HepG2 (cell line): ENCODE data around the gene LHFPL2.

Source experiments
- BHLHE40 ChIP-seq: IDR thresholded peaks from 2 replicates; pipeline ENCODE4 v1.6.1; 2011; ENCODE audit warnings: low read length, improper control_type of control experiment
- HMG20B ChIP-seq: conservative IDR thresholded peaks from 2 replicates; pipeline ENCODE4 v1.6.1; 2016; ENCODE audit warnings: missing genetic modification reagents, missing compliant biosample characterization
- HNF4G ChIP-seq, 2 experiments: sonication (generic) in 1 of 2; formaldehyde crosslinking in 1 of 2; IDR thresholded peaks; 2 replicates each; pipeline versions ENCODE4 v1.4.0 to v1.6.1; 2011 to 2020; ENCODE audit warnings: borderline replicate concordance in 2 of 2, low read depth in 2 of 2, mild to moderate bottlenecking in 2 of 2, low read length in 1 of 2, missing genetic modification reagents in 1 of 2, moderate library complexity in 1 of 2
- MAFG ChIP-seq: sonication (generic); formaldehyde crosslinking; IDR thresholded peaks from 2 replicates; pipeline ENCODE4 v1.5.1; 2020; ENCODE audit warnings: mild to moderate bottlenecking, missing genetic modification reagents
- TAF1 ChIP-seq: sonication (generic); formaldehyde crosslinking; IDR thresholded peaks from 2 replicates; pipeline ENCODE4 v1.4.0; 2020; ENCODE audit warnings: missing genetic modification reagents
- ZNF232 ChIP-seq: sonication (generic); formaldehyde crosslinking; IDR thresholded peaks from 2 replicates; pipeline ENCODE4 v1.4.0; 2020; ENCODE audit warnings: missing genetic modification reagents, borderline replicate concordance
- ZNF256 ChIP-seq: sonication (generic); formaldehyde crosslinking; conservative IDR thresholded peaks from 2 replicates; pipeline ENCODE4 v1.4.0; 2020; ENCODE audit warnings: missing genetic modification reagents
- ZSCAN20 ChIP-seq: sonication (generic); formaldehyde crosslinking; IDR thresholded peaks from 2 replicates; pipeline ENCODE4 v1.4.0; 2020; ENCODE audit warnings: missing genetic modification reagents, mild to moderate bottlenecking, borderline replicate concordance
- TF ChIP-seq, protein P1 (sequence below): IDR thresholded peaks from 2 replicates; pipeline ENCODE4 v1.6.1; 2012; ENCODE audit warnings: inconsistent platforms
- TF ChIP-seq, protein P2 (sequence below), 2 experiments: sonication (generic) in 1 of 2; formaldehyde crosslinking in 1 of 2; IDR thresholded peaks; 2 replicates each; pipeline versions ENCODE4 v1.5.1 to v1.6.1; 2011 to 2020; ENCODE audit warnings: borderline replicate concordance in 1 of 2, low read depth in 1 of 2, low read length in 1 of 2, mild to moderate bottlenecking in 1 of 2, missing genetic modification reagents in 1 of 2, moderate library complexity in 1 of 2
- TF ChIP-seq, protein P3 (sequence below): IDR thresholded peaks from 2 replicates; pipeline ENCODE4 v1.6.1; 2016; ENCODE audit warnings: missing genetic modification reagents, missing compliant biosample characterization
- TF ChIP-seq, protein P4 (sequence below): sonication (generic); formaldehyde crosslinking; IDR thresholded peaks from 2 replicates; pipeline ENCODE4 v1.5.0; 2020; ENCODE audit warnings: missing genetic modification reagents
- TF ChIP-seq, protein P5 (sequence below): sonication (generic); formaldehyde crosslinking; IDR thresholded peaks from one replicate; pipeline ENCODE4 v1.5.1; 2020; ENCODE audit warnings: mild to moderate bottlenecking, missing genetic modification reagents; ENCODE audit errors: not compliant biosample characterization
- TF ChIP-seq, protein P6 (sequence below): sonication (generic); formaldehyde crosslinking; IDR thresholded peaks from 2 replicates; pipeline ENCODE4 v1.8.1; 2023; ENCODE audit warnings: missing genetic modification reagents, mild to moderate bottlenecking, borderline replicate concordance

DNA sequence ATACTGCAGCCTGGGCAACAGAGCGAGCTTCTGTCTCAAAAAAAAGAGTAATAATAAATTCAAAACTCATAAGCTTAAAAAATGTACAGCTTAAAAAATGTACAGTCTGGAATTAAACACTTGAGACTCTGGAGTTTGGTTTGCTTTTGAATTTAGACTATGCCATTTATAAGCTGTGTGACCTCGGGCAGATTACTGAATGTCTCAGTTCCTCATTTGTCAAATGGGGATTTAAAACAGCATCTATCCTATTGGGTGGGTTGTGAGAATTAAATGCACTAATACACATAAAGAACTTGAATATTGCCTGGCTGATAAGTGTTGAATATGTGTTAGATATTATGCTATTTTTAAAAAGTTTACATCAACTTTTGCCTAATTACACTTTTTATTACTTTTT is 189.7 kb downstream of the LHFPL2 start:
- TF ChIP-seq, protein P1, sequence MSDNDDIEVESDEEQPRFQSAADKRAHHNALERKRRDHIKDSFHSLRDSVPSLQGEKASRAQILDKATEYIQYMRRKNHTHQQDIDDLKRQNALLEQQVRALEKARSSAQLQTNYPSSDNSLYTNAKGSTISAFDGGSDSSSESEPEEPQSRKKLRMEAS: no peak
- TF ChIP-seq BHLHE40 (no peak), HMG20B (CRISPR knock-in tag) (no peak), TAF1 (CRISPR knock-in tag) (no peak), HNF4G (IDR thresholded peaks at IDR 0.05; ENCODE audit: borderline replicate concordance, low read depth, low read length) (no peak), HNF4G (CRISPR knock-in tag; IDR thresholded peaks at IDR 0.05; ENCODE audit: borderline replicate concordance, low read depth) (no peak), ZNF256 (CRISPR knock-in tag) (no peak), ZNF232 (CRISPR knock-in tag) (no peak), MAFG (CRISPR knock-in tag) (no peak), ZSCAN20 (no peak)
- TF ChIP-seq, protein P2, sequence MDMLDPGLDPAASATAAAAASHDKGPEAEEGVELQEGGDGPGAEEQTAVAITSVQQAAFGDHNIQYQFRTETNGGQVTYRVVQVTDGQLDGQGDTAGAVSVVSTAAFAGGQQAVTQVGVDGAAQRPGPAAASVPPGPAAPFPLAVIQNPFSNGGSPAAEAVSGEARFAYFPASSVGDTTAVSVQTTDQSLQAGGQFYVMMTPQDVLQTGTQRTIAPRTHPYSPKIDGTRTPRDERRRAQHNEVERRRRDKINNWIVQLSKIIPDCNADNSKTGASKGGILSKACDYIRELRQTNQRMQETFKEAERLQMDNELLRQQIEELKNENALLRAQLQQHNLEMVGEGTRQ (IDR thresholded peaks at IDR 0.05; ENCODE audit: low read depth, low read length): no peak
- TF ChIP-seq, protein P2 (CRISPR knock-in tag; IDR thresholded peaks at IDR 0.05; ENCODE audit: borderline replicate concordance): no peak
- TF ChIP-seq, protein P3, sequence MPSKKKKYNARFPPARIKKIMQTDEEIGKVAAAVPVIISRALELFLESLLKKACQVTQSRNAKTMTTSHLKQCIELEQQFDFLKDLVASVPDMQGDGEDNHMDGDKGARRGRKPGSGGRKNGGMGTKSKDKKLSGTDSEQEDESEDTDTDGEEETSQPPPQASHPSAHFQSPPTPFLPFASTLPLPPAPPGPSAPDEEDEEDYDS: no peak
- TF ChIP-seq, protein P4, sequence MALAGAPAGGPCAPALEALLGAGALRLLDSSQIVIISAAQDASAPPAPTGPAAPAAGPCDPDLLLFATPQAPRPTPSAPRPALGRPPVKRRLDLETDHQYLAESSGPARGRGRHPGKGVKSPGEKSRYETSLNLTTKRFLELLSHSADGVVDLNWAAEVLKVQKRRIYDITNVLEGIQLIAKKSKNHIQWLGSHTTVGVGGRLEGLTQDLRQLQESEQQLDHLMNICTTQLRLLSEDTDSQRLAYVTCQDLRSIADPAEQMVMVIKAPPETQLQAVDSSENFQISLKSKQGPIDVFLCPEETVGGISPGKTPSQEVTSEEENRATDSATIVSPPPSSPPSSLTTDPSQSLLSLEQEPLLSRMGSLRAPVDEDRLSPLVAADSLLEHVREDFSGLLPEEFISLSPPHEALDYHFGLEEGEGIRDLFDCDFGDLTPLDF: no peak
- TF ChIP-seq, protein P5, sequence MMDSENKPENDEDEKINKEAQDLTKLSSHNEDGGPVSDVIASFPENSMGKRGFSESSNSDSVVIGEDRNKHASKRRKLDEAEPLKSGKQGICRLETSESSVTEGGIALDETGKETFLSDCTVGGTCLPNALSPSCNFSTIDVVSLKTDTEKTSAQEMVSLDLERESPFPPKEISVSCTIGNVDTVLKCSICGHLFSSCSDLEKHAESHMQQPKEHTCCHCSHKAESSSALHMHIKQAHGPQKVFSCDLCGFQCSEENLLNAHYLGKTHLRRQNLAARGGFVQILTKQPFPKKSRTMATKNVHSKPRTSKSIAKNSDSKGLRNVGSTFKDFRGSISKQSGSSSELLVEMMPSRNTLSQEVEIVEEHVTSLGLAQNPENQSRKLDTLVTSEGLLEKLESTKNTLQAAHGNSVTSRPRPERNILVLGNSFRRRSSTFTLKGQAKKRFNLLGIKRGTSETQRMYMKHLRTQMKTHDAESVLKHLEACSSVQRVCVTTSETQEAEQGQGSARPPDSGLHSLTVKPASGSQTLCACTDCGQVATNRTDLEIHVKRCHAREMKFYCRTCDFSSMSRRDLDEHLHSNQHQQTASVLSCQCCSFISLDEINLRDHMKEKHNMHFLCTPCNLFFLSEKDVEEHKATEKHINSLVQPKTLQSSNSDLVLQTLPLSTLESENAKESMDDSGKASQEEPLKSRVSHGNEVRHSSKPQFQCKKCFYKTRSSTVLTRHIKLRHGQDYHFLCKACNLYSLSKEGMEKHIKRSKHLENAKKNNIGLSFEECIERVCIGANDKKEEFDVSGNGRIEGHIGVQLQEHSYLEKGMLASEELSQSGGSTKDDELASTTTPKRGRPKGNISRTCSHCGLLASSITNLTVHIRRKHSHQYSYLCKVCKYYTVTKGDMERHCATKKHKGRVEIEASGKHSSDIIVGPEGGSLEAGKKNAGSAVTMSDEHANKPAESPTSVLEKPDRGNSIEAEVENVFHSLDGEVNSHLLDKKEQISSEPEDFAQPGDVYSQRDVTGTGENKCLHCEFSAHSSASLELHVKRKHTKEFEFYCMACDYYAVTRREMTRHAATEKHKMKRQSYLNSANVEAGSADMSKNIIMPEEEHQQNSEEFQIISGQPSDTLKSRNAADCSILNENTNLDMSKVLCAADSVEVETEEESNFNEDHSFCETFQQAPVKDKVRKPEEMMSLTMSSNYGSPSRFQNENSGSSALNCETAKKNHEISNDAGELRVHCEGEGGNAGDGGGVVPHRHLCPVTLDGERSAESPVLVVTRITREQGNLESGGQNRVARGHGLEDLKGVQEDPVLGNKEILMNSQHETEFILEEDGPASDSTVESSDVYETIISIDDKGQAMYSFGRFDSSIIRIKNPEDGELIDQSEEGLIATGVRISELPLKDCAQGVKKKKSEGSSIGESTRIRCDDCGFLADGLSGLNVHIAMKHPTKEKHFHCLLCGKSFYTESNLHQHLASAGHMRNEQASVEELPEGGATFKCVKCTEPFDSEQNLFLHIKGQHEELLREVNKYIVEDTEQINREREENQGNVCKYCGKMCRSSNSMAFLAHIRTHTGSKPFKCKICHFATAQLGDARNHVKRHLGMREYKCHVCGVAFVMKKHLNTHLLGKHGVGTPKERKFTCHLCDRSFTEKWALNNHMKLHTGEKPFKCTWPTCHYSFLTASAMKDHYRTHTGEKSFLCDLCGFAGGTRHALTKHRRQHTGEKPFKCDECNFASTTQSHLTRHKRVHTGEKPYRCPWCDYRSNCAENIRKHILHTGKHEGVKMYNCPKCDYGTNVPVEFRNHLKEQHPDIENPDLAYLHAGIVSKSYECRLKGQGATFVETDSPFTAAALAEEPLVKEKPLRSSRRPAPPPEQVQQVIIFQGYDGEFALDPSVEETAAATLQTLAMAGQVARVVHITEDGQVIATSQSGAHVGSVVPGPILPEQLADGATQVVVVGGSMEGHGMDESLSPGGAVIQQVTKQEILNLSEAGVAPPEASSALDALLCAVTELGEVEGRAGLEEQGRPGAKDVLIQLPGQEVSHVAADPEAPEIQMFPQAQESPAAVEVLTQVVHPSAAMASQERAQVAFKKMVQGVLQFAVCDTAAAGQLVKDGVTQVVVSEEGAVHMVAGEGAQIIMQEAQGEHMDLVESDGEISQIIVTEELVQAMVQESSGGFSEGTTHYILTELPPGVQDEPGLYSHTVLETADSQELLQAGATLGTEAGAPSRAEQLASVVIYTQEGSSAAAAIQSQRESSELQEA (CRISPR knock-in tag): no peak
- TF ChIP-seq, protein P6, sequence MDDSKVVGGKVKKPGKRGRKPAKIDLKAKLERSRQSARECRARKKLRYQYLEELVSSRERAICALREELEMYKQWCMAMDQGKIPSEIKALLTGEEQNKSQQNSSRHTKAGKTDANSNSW (CRISPR knock-in tag): no peak
